Airway epithelial cell (primary cell): Measurements from ENCODE around the gene FNDC8. TPM values are rescaled to one million over a fixed set of nuclear protein-coding genes. Genes with fewer than 3 reads are reported as not detected.

Source experiments
- total RNA-seq: library from RNA; depleted of rRNA; stranded (reverse); fragments of >200 nt; gene quantifications from 2 replicates; pipeline ENCODE4 v1.2.3, GENCODE V29; 2015

FNDC8 gene
- total RNA-seq, result not detected in 2 replicates

DNA sequence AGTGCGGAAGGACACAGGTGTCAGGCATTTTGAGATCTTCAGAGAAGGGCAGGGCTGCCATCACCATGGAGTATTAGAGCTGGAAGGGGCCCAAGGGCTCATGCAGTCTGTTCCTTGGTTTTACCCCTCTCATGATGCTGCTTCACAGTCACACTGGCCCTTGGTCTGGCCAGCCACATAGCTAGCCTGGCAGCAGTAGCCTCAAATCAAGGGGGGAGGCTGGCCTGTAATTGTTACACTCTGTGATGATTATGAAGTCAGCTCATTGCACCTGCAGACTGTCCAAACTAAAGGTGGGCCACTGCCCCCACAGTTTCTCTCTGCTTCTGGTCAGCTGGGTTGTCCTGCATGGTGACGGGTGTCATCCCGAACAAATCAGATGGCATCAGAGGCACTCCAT, at the start of gene FNDC8:
FNDC8 (plus strand) TSS at position 301 of the 400 bp plus-strand sequence; CDS start at position 380, 79 bp downstream.

DNA sequence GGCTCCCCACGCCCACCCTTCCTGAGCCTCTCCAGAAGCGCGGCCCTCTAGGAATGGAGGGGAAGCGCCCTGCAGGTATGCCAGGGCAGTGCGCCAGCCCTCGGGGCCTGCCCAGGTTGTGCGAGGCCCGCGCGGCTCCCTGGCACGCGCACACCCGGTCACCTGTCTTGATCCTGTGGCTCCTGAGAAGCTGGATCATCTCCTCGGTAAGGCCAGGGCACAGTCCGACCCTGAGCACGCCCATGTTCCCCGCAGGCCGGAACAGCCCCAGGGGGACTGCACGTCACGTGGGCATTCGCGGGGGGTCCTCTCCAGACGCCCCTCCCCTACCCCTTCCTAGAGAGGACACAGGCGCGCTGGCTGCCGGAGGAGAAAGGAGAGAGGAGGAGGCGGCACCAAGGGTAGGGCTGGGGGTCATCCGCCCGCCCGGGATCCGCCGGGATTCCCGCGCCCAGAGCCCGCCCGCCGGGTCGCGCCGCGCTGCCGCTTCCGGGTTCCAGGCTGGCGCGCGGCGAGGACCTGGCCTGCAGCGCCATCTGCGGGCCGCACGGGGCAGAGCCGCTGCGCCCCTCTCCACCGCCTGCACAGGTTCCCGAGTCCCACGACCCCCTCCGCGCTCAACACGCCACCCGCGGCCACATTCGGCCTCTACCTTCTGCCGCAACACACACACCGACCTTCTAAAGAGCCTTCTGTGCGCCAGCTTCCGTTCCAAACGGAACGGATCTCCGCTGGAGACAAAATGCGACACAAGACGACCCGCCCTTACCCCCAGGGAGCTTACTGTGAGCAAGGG, 1.8 kb upstream of the FNDC8 start, which contains the start of gene RAD51D:
RAD51D (minus strand) TSS at position 491 of the 796 bp plus-strand sequence; CDS start at position 244, 247 bp downstream.

DNA sequence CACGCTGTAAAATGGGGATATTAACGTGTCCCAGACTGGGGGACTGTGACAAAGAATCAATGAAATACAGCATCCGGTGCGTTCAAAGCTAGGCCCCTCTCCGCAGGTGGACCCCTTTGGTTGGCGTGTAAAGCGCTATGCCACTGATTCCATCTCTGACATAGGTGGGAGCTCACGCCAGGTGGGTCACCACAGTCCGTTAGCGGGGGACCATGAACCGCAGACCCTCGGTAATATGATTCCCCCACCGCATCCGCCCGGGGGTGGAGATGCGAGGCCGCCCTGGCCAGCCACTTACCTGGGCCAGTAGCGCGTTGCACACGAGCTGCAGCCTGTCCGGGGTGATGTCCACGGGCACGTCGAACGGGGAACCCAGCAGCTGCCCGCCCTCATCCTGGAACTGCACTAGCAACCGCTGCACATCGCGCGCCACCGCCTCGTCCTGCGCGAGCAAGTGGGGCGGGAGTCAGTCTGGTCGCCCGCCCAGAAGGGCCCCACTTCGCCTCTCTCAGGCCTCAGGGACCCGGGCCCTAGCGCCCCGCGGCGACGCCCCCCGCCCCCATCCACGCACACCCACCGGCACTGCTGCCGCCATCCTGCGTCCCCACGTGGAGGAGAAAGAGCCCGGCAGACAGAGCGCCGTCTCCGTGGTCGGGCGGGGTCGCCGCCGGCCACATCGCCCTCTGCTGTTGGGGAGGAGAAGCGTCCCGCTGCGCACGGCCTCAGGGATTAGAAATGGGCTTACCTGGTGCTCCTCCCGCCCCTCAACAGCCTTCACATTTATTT, 20.5 kb downstream of the FNDC8 start, which contains the start of gene NLE1:
NLE1 (minus strand) TSS at position 623 of the 786 bp plus-strand sequence; CDS start at position 595, 28 bp downstream.

DNA sequence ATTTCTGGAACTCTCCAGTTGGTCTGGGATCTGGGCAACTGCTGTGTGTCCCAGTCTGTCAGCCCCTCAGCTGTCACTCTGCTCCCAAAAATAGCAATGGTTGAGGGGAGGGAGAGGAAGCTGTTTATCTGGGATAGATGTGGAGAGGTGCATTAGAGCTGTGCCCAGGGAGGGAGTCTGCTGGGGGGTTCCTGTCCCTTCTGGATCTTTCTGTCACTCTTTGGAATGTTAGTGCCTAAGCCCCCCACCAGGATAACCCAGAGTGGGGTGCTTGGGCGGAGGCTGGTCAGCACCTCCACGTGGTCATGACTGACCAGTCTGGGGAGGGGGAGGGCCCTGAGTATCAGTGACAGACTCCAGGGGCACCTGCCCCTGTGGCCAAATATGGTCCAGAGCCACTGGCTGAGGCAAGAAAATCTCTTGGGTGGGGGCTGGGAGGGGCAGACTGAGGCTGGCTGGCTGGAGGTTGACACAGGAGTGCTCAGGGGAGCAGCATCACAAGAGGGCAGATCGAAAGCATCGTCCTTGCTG, 26.0 kb downstream of the FNDC8 start, which contains the start of gene UNC45B:
UNC45B (plus strand) TSS at position 443 of the 531 bp plus-strand sequence. CDS start 447 bp downstream, outside the sequence.

Other genes starting within 250 kb of the FNDC8 start
- 0.84 and 1.2 TPM in 2 replicates for gene CCT6B, start 160.2 kb upstream of the FNDC8 start, total RNA-seq
- gene ZNF830, start 160.1 kb upstream of the FNDC8 start, total RNA-seq, result 8.9 and 9.3 TPM in 2 replicates
- 18.3 and 25.9 TPM in 2 replicates for gene LIG3, start 141.1 kb upstream of the FNDC8 start, total RNA-seq
- 18.5 and 36.1 TPM in 2 replicates for gene RFFL, start 57.9 kb upstream of the FNDC8 start, total RNA-seq
- 4.3 and 7.3 TPM in 2 replicates for gene RAD51D, start 1.8 kb upstream of the FNDC8 start, total RNA-seq
- gene NLE1, start 20.7 kb downstream of the FNDC8 start, total RNA-seq, result 25.1 and 27.5 TPM in 2 replicates
- gene UNC45B, start 26.2 kb downstream of the FNDC8 start, total RNA-seq, result not detected in 2 replicates
- gene SLC35G3, start 72.8 kb downstream of the FNDC8 start, total RNA-seq, result not detected in 2 replicates
- 18.0 and 18.5 TPM in 2 replicates for gene SLFN5, start 121.5 kb downstream of the FNDC8 start, total RNA-seq